Esophagus squamous epithelium (tissue), 5 donors: ENCODE data around the gene ITPRIP. TPM values are rescaled to one million over a fixed set of nuclear protein-coding genes. Genes with fewer than 3 reads are reported as not detected.

Experiments
- DNase-seq: peaks from one replicate; lab custom pipeline; 2025; lab: John Stamatoyannopoulos, UW
- H3K27ac ChIP-seq, 4 donors: fragments of 200-600 bp; sonication (generic); one replicate each; pipeline ENCODE4 v1.5.1; 2016 to 2019; ENCODE audit warnings: mild to moderate bottlenecking in 1 of 4
- H3K27me3 ChIP-seq, 4 donors: fragments of 200-600 bp; sonication (generic); 1 replicate in 3 of 4; 2 replicates in 1 of 4; pipeline versions ENCODE4 v1.5.1 to v1.6.0; 2017 to 2021; ENCODE audit warnings: antibody characterized with exemption in 1 of 4
- H3K36me3 ChIP-seq, 3 donors: fragments of 200-600 bp; sonication (generic); one replicate each; pipeline ENCODE4 v1.5.1; 2016 to 2019
- H3K4me1 ChIP-seq, 3 donors: fragments of 200-600 bp; sonication (generic); one replicate each; pipeline ENCODE4 v1.5.1; 2017 to 2019
- H3K4me3 ChIP-seq, 4 donors: fragments of 200-600 bp; sonication (generic); 1 replicate in 3 of 4; 2 replicates in 1 of 4; pipeline ENCODE4 v1.5.1; 2016 to 2019; ENCODE audit warnings: mild to moderate bottlenecking in 2 of 4, moderate library complexity in 1 of 4
- H3K9me3 ChIP-seq, 3 donors: fragments of 200-600 bp; sonication (generic); one replicate each; pipeline ENCODE4 v1.5.1; 2016 to 2019
- CTCF ChIP-seq, 6 experiments: fragments of 450-650 bp in 4 of 6; fragments of 200-600 bp in 2 of 6; sonication (generic) in 2 of 6; IDR thresholded peaks; one replicate each; pipeline ENCODE4 v1.5.1; 2016 to 2019; ENCODE audit warnings: antibody characterized with exemption in 6 of 6, mild to moderate bottlenecking in 4 of 6, moderate library complexity in 4 of 6
- POLR2A ChIP-seq, 4 donors: fragments of 450-650 bp; IDR thresholded peaks; one replicate each; pipeline ENCODE4 v1.6.1; 2017; ENCODE audit warnings: antibody characterized with exemption in 4 of 4, mild to moderate bottlenecking in 4 of 4, moderate library complexity in 3 of 4
- WGBS, 2 donors: methylation state at CpG; one replicate each; pipeline ENCODE4 v1.1.5; 2018; 5-methylcytosine and 5-hydroxymethylcytosine counted together
- intact Hi-C: fragments of 100-400 bp; cut with DNase I; formaldehyde crosslinking; loops from one replicate; pipeline ENCODE4 v1.15.0; 2022
- total RNA-seq, 4 donors: library from RNA; depleted of rRNA; stranded (reverse); fragments of >200 nt; gene quantifications; one replicate each; pipeline ENCODE4 v1.1.0, GENCODE V29; 2016
- donor health status: DM: yes; HTN: yes; CAD: no.

The ITPRIP gene
- total RNA-seq, 4 donors from 2014 or later, result 37.6 to 61.6 (median 38.4) TPM

DNA sequence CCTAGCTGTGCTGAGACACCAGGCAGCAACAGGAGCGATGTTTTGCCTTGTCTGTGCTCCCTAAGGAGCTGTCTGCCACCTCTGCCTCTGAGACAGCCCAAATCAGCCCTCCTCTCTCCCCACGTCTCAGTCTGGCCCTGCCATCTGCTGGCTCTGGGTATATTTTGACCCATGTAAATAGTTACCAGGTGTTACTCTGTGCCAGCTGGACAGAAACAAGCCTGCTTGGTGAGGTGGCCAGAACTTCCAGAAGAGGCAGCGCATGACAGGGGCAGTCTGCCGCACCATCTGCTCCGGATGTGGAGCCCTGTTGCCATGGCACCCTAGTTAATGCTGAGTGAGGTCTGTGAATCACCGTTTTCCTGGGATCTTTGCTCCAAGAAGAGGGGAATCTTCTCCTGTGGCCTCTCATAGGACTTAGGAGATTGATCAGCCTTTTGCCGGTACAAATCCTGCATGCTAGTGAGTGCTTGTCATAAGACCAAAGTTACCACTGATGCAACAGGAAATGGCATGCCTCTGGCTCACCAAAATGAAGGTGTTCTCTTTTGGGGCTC is 37.5 kb downstream of the ITPRIP start:
- H3K27me3 ChIP-seq, result no peaks in the 10 kb centered on the region
- no peaks in the 10 kb centered on the region for H3K9me3 ChIP-seq
- H3K4me1 ChIP-seq, result peaks cover 11 to 60% (median 32%) of the 10 kb centered on the region in 3 donors
- intact Hi-C loops, result no loop called here
- no peak for DNase-seq
- 48 to 58% methylated on average over 3 of the region's 7 CpGs for WGBS, 2 donors
- no peaks in the 10 kb centered on the region for H3K36me3 ChIP-seq
- no peak overlapping the region for H3K4me3 ChIP-seq
- H3K27ac ChIP-seq, result peak overlapping the region; percentile 23 to 89 (median 67)
- TF ChIP-seq POLR2A (IDR thresholded peaks at IDR 0.05), result no peak
- no peak for TF ChIP-seq CTCF (IDR thresholded peaks at IDR 0.05)

DNA sequence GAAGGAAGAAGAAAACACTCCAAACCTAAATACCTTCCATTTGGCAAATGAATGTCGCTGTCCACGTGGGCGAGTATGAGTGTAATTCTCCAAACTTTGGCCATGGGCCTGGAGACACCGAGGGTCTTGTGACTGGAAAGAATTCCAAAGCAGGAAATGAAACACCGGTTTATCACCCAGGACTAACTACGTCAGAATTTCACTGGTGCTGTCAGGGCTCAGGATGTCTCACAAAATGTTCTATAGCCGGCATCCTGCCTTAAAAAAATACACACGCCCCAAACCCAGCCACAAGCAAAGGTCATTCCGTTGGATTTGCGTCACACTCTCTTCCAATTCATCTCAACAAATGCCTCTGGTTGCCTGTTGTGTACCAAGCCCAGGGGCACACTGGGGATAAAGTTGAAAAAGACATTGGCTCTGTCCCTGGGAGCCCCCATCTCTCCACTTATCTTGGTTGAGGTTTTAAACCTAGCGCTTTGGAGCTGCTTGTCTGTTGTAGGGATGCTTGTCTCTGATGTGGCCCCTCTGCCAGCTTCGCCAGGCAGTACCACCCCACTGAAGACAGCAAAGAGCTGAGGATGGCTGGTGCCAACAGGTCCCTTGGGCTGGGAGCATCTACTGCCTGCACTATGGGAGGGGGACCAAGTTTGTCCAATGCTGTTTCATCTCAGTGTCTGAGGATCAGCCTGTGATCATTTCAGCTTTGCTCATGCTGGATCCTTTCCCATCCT is 38.1 kb downstream of the ITPRIP start:
- intact Hi-C loops, result no loop called here
- peaks cover 4 to 53% (median 26%) of the 10 kb centered on the region in 3 donors for H3K4me1 ChIP-seq
- H3K4me3 ChIP-seq, result no peak overlapping the region
- H3K36me3 ChIP-seq, result no peaks in the 10 kb centered on the region
- DNase-seq, result no peak
- peak overlapping the region; percentile 23 to 89 (median 67) for H3K27ac ChIP-seq
- H3K9me3 ChIP-seq, result no peaks in the 10 kb centered on the region
- TF ChIP-seq CTCF (IDR thresholded peaks at IDR 0.05), result no peak
- no peak for TF ChIP-seq POLR2A (IDR thresholded peaks at IDR 0.05)
- 65 to 86% methylated on average over 12 of the region's 12 CpGs for WGBS, 2 donors
- no peaks in the 10 kb centered on the region for H3K27me3 ChIP-seq

GRCh38 chr10:104299031-104299904 is 39.0 kb downstream of the ITPRIP start:
- no peak overlapping the region for H3K4me3 ChIP-seq
- H3K36me3 ChIP-seq, result no peaks in the 10 kb centered on the region
- DNase-seq, result no peak
- H3K27me3 ChIP-seq, result no peaks in the 10 kb centered on the region
- TF ChIP-seq CTCF (IDR thresholded peaks at IDR 0.05) (no peak), POLR2A (IDR thresholded peaks at IDR 0.05) (no peak)
- WGBS, 2 donors, result 64 to 66% methylated on average over 13 of the region's 13 CpGs
- H3K9me3 ChIP-seq, result no peaks in the 10 kb centered on the region
- H3K27ac ChIP-seq, result peak overlapping the region in 3 of 4 donors; percentile 53 to 89 (median 72)
- intact Hi-C loops, result no loop called here
- H3K4me1 ChIP-seq, result peaks cover 4 to 44% (median 17%) of the 10 kb centered on the region in 3 donors

DNA sequence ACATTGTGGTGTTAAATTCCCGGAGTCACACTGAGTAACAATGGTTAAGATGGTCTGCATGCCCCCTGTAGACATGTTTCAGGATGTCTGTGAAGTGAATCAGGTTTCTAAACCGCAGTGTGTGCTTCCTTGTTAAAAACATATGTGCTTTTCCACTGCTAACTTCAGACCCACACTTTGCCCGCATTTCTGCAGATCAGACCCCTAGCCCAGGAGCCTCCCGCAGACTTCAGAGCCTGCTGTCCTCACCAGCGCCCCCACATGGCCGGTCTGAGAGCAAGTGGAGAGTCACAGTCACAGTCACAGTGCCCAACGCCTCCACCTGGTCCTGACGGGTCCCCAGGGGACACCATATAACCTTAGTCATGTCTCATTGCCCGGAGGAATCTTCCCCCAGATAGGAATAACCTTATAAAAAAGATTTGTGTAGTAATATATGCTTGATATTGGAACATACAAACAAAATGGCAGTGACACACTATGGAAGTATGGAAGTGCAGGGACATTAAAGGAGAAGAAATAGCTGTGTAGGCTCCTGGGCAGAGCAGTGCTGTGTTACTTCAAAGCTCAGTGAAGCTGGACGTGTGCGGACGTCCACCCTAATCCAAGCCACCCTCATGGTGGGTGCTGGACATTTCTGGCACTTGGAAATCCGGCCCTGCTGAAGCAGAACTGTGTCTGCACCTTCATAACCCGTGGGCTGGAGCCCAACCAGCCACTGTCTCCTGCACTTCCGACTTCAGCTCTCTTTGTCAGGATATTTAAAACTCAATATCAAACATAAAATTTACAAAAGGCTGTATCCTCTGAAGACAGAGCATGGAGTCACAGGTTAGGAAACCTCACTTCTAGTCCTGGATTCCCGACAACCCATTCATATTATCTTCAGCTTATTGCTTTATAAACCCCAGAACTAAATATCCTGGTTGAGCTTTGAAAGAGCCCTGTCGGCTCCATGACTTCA is 40.3 kb downstream of the ITPRIP start:
- intact Hi-C loops, result no loop called here
- no peak for DNase-seq

More for the DNA sequence above, 40.3 kb downstream of the ITPRIP start:
- TF ChIP-seq POLR2A (IDR thresholded peaks at IDR 0.05) (no peak), CTCF (IDR thresholded peaks at IDR 0.05) (peak in 1 of 6 experiments; percentile 10)
- Histone ChIP-seq H3K4me3 (no peak overlapping the region), H3K4me1 (peaks cover 4 to 33% (median 14%) of the 10 kb centered on the region in 3 donors), H3K9me3 (no peaks in the 10 kb centered on the region), H3K27me3 (no peaks in the 10 kb centered on the region), H3K36me3 (no peaks in the 10 kb centered on the region), H3K27ac (no peak overlapping the region)
- 73 to 75% methylated on average over 14 to 17 of the region's 17 CpGs for WGBS, 2 donors
